ENCODE measurements around the gene UGT1A8.
"Not testable (repeated sequence)": the region's sequence is repeated elsewhere in the genome, so short reads cannot be mapped to it uniquely, and the experiment has no call there.

UGT1A8 gene

GRCh38 chr2:233627331-233628025 lies 10.0 kb downstream of the UGT1A8 start:
- Histone ChIP-seq H3K4me2 (ENCODE audit: low read depth, low read length) (no peak overlapping the region), H3K27ac (ENCODE audit: low read length) (no peak overlapping the region), H3K4me3 (ENCODE audit: low read length) (no peak overlapping the region), H3K79me2 (ENCODE audit: low read length) (no peaks in the 10 kb centered on the region), H3K4me1 (ENCODE audit: low read length) (no peaks in the 10 kb centered on the region), H3K9me2 (replicated peaks; ENCODE audit: insufficient read depth, low read length) (no peaks in the 10 kb centered on the region), H4K20me1 (ENCODE audit: insufficient read depth, low read length) (no peaks in the 10 kb centered on the region), H2AFZ (ENCODE audit: low read length) (no peak overlapping the region), H3K9me3 (replicated peaks; ENCODE audit: insufficient read depth, low read length) (no peaks in the 10 kb centered on the region; the same call in 1 of the 2 replicates), H3K27me3 (replicated peaks; ENCODE audit: insufficient read depth, low read length) (no peaks in the 10 kb centered on the region), H3F3A (ENCODE audit: insufficient read depth, low read length) (no peaks in the 10 kb centered on the region), H3K36me3 (replicated peaks; ENCODE audit: insufficient read depth, low read length) (no peaks in the 10 kb centered on the region), H3K9ac (ENCODE audit: low read length) (no peak overlapping the region)
- no peak for DNase-seq
- TF ChIP-seq EZH2 (optimal IDR thresholded peaks at IDR 0.05; ENCODE audit: low read depth, low read length): no peak
- no peak for TF ChIP-seq EZH2phosphoT487 (IDR thresholded peaks at IDR 0.05; ENCODE audit: low read length)
- TF ChIP-seq, protein P1, sequence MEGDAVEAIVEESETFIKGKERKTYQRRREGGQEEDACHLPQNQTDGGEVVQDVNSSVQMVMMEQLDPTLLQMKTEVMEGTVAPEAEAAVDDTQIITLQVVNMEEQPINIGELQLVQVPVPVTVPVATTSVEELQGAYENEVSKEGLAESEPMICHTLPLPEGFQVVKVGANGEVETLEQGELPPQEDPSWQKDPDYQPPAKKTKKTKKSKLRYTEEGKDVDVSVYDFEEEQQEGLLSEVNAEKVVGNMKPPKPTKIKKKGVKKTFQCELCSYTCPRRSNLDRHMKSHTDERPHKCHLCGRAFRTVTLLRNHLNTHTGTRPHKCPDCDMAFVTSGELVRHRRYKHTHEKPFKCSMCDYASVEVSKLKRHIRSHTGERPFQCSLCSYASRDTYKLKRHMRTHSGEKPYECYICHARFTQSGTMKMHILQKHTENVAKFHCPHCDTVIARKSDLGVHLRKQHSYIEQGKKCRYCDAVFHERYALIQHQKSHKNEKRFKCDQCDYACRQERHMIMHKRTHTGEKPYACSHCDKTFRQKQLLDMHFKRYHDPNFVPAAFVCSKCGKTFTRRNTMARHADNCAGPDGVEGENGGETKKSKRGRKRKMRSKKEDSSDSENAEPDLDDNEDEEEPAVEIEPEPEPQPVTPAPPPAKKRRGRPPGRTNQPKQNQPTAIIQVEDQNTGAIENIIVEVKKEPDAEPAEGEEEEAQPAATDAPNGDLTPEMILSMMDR (IDR thresholded peaks at IDR 0.05; ENCODE audit: low read length): no peak

- not testable (repeated sequence) for H3K79me2 ChIP-seq (ENCODE audit: low read length); H3K9me3 ChIP-seq (replicated peaks; ENCODE audit: insufficient read depth, low read length); H2AFZ ChIP-seq (ENCODE audit: low read length); H3K4me2 ChIP-seq (ENCODE audit: low read depth, low read length); H3K4me1 ChIP-seq (ENCODE audit: low read length); H3K4me3 ChIP-seq (ENCODE audit: low read length); H3K36me3 ChIP-seq (replicated peaks; ENCODE audit: insufficient read depth, low read length); DNase-seq; H3F3A ChIP-seq (ENCODE audit: insufficient read depth, low read length); H3K27ac ChIP-seq (ENCODE audit: low read length); H4K20me1 ChIP-seq (ENCODE audit: insufficient read depth, low read length); H3K9ac ChIP-seq (ENCODE audit: low read length); H3K9me2 ChIP-seq (replicated peaks; ENCODE audit: insufficient read depth, low read length); H3K27me3 ChIP-seq (replicated peaks; ENCODE audit: insufficient read depth, low read length)
Measured at GRCh38 chr2:233636306-233636705, 18.9 kb downstream of the UGT1A8 start, which contains the start of gene UGT1A10. Gene UGT1A10 (plus strand): TSS chr2:233636448. CDS start chr2:233636523, 75 bp downstream.

DNA sequence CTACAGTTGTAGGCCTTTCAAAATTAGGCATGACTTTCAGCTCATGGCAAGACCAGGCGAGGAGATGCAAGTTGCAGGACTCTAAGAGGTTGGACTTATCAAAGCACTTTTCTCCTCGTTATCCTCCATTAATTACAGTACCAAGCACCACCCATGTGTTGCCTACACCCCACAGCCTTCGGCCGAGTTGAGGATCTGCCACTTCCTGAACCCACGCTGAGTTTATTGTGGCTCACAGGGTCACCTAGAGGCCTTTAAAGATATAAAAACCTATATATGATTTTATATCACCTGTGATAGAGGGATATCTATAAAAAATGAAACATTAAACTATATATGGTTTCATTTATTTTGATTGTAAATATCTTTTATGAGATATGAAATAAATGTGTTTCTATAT lies 21.4 kb downstream of the UGT1A8 start:
- no peak overlapping the region for H3K27ac ChIP-seq (ENCODE audit: low read length)
- no peaks in the 10 kb centered on the region for H3F3A ChIP-seq (ENCODE audit: insufficient read depth, low read length)
- H3K9me3 ChIP-seq (replicated peaks; ENCODE audit: insufficient read depth, low read length): no peaks in the 10 kb centered on the region
- H3K79me2 ChIP-seq (ENCODE audit: low read length): no peaks in the 10 kb centered on the region
- H3K4me1 ChIP-seq (ENCODE audit: low read length): no peaks in the 10 kb centered on the region
- H3K9ac ChIP-seq (ENCODE audit: low read length): no peak overlapping the region
- no peak overlapping the region for H2AFZ ChIP-seq (ENCODE audit: low read length)
- H3K4me3 ChIP-seq (ENCODE audit: low read length): no peak overlapping the region
- H3K4me2 ChIP-seq (ENCODE audit: low read depth, low read length): no peak overlapping the region
- no peaks in the 10 kb centered on the region for H3K27me3 ChIP-seq (replicated peaks; ENCODE audit: insufficient read depth, low read length)
- no peaks in the 10 kb centered on the region for H4K20me1 ChIP-seq (ENCODE audit: insufficient read depth, low read length)
- no peaks in the 10 kb centered on the region for H3K9me2 ChIP-seq (replicated peaks; ENCODE audit: insufficient read depth, low read length)
- DNase-seq: no peak
- TF ChIP-seq, protein P1 (IDR thresholded peaks at IDR 0.05; ENCODE audit: low read length): no peak
- no peak for TF ChIP-seq EZH2phosphoT487 (IDR thresholded peaks at IDR 0.05; ENCODE audit: low read length)
- no peak for TF ChIP-seq EZH2 (optimal IDR thresholded peaks at IDR 0.05; ENCODE audit: low read depth, low read length)
- H3K36me3 ChIP-seq (replicated peaks; ENCODE audit: insufficient read depth, low read length): no peaks in the 10 kb centered on the region

GRCh38 chr2:233639860-233640259 lies 22.4 kb downstream of the UGT1A8 start:
- H3K79me2 ChIP-seq (ENCODE audit: low read length): no peaks in the 10 kb centered on the region
- no peak overlapping the region for H2AFZ ChIP-seq (ENCODE audit: low read length)
- H3K9ac ChIP-seq (ENCODE audit: low read length): no peak overlapping the region
- no peak overlapping the region for H3K4me2 ChIP-seq (ENCODE audit: low read depth, low read length)
- H3K4me1 ChIP-seq (ENCODE audit: low read length): no peaks in the 10 kb centered on the region
- no peak overlapping the region for H3K4me3 ChIP-seq (ENCODE audit: low read length)
- H3K9me2 ChIP-seq (replicated peaks; ENCODE audit: insufficient read depth, low read length): no peaks in the 10 kb centered on the region
- no peaks in the 10 kb centered on the region for H3K36me3 ChIP-seq (replicated peaks; ENCODE audit: insufficient read depth, low read length)
- H4K20me1 ChIP-seq (ENCODE audit: insufficient read depth, low read length): no peaks in the 10 kb centered on the region
- H3K9me3 ChIP-seq (replicated peaks; ENCODE audit: insufficient read depth, low read length): no peaks in the 10 kb centered on the region
- TF ChIP-seq, protein P1 (IDR thresholded peaks at IDR 0.05; ENCODE audit: low read length): no peak
- TF ChIP-seq EZH2 (optimal IDR thresholded peaks at IDR 0.05; ENCODE audit: low read depth, low read length) (no peak), EZH2phosphoT487 (IDR thresholded peaks at IDR 0.05; ENCODE audit: low read length) (no peak)
- H3F3A ChIP-seq (ENCODE audit: insufficient read depth, low read length): no peaks in the 10 kb centered on the region
- H3K27me3 ChIP-seq (replicated peaks; ENCODE audit: insufficient read depth, low read length): no peaks in the 10 kb centered on the region
- DNase-seq: no peak
- no peak overlapping the region for H3K27ac ChIP-seq (ENCODE audit: low read length)
